NCI-H1436 treated with DMSO at 0.1 percent for 48 hours (cell line): ENCODE results near the gene HSD11B2.

Source experiments
- DNase-seq: peaks from one replicate; lab custom pipeline; 2025; lab: John Stamatoyannopoulos, UW

Gene HSD11B2

DNA sequence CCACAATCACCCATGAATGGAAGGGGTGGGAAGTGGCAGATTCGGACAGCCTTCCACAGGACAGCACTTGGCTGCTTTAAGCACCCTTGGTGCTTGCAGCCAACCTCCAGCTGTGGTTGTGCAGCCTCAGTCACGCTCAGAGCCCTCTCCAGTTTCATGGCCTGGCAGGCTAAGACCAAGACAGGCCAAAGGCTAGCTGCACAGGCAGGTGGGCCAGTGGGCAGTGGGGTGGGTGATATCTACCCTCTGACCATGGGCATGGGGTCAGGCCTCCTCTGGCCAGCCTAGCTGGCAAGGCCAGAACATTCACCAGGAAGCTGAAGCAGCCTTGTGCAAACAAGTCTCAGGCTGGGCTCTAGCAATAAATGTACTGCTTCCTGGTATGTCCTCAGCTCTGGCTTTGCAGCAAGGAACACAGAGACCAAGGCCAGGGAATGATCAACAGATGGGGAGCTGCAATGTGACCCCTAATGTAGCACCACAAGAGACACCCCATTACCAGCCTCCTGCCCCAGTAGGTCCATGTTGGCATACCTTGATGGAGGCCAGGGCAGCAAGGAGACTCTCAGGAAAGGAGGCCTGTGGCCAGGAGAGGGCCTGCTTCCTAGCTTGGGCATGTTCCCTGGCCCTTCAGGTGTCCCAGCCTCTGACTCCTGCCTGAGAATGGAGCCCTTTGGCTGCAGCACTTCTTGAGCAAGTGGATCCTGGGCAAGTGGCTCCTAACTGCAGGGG is 20.9 kb downstream of the HSD11B2 start:
- no peak for DNase-seq

DNA sequence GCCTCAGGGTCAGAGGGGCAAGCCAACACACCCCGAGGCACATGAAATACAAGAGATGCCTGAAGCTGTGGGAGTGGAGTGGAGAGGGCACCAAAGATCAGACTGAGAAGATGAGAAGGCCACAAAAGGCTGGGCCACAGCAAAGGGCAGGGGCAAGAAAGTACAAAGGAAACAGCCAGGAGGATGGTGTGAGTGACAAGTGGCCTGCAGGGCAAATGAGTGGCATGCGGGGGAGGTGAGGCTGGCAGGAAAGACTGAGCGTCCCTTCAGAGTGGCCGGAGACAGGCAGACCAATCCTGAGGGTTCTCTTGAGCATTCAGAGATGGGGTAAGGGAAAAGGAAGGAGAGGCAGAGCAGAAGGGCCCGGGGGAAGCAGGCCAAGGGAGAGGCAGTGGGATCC is 23.2 kb downstream of the HSD11B2 start:
- DNase-seq: no peak

DNA sequence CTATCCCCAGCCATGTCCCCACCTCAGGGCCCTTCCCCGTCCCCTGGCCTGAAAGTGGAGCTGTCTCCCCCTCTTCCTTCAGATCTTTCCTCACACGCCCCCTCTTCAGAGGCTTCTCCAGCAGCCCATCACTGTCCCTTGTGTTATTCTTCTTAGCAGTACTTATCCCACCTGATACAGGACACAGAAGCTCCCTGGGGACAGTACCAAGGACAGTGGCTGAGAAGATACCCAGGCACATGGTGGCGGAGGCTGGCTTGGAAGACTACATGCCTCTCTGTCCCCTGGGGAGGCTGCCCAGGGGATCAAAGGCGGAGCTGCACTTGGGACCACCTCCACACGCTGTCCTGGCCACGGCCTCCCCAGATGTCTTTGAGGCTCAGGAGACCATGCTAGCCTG is 23.9 kb downstream of the HSD11B2 start:
- DNase-seq: no peak

DNA sequence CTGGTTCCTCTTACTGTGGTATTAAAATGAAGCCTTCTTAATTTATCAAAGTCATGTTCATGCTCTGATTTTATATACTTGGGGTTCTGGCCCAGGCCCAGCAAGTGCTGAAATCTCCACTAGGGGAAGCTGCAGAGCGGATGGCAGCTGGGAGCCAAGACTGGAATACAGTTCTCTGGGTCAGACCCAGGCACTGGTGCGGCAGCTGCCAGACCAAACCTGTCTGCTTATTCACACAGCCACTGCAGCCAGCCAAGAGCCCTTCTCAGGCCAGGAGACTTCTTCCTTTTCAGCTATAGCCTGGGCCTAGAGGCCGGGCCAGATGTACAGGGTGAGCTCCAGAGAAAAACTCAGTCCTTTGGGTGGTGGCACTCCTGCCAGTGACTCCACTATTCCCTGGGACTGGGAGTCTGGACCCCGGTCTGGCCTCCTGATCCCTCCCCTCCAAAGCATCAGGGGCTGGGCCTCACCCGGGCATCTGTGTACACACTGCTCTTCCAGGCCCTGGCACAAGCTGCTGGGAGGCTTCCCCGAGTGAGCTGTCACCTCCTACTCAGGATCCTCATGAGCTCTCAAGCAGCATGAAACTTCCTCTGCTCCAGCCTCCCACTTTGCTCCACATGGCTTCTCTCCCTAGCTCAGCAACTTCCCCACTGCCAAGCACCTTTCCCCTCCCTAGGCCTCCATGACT is 25.6 kb downstream of the HSD11B2 start:
- DNase-seq: no peak

DNA sequence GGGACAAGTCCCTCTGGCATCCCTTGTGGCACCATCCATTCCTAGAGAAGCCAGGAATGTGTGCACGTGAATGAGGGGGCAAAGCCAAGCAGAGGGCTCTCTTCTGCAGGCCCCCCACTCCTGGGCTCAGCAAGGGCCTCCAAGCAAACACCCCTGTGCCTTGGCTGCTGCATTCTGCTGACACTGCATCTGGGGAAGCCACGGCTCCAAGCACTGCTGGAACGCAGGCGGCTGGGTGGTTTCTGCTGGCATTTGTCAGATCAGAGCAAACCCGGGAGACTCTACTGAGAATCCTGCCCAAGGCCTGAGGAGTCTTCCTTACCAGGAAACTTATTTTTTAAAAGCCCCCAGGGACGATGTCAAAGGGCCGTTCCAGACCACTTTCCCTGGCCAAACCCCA is 26.7 kb downstream of the HSD11B2 start:
- no peak for DNase-seq

DNA sequence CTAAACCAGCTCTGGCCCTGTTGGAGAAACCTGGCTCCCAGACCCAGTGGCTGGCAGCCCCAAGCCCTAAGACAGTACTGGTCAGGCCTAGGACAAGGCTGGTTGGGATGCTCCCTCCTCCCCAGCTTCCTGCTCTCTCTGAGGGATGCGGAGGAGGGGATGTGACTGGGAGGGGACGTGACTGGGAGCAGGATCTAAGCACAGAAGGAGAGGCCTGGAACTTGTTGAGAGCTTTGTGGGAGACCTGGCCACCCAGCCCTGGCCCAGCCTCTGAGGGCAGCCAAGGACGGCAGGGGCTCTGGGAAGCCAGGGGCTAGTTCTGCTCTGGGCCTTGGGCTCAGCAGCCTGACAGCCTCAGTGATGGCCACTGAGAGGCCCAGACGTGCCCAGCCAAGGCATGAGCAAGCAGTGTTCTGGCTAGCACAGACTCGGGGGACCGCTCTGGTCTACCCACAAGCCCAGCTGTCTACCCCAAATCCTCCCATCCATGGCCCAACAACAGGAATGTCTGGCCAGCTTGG is 27.3 kb downstream of the HSD11B2 start:
- DNase-seq: no peak

DNA sequence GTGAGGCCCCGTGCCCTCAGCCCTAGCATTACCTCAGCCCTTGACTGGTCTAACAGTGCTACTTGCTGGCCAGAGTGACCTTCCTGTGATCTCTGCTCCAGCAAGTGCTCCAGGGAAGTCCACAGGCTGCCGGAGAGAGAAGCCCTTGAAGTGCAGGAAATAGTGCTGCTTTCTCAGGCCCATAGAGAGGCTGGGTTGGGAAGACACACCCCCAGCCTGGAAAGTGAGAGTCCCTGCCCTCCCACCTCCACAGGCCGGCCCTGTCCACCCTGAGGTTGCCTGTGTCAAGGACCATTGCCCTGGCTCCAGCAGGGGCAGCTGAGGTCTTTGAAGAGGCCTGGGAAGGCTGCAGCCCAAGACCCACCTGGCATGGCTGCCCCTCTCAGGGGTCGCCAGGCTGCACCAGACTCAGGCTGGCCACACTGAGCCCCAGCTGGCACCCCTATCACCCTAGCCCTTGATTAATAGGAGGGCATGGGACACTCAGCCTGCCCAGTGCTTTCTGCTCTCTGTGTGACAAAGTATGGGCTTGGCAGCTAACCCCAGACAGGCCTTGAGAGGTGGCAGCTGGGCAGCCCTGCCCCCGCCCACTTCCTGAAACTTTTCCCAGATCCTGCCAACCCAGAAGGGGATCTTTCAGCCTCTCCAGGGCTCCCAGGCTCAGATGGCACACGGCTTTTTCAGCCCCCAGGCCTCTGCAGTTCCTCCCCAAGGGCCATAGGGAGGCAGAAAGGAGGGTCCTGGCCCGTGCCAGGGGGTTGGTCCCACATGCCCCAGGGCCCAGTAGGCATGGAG is 28.3 kb downstream of the HSD11B2 start:
- no peak for DNase-seq

DNA sequence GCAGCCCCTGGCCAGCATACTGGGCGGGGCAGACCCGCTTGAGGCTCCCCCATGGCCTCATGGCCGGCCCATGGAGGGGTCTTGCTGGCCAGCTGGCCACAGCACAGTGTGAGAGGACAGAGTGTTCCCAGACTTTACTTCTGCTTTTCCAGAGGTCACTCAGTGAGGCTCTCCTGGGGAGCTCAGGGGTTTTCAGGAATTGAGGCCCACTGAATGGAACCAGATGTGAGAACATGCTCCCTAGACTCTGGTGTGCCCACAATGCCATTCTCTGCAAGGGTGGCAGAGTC is 28.9 kb downstream of the HSD11B2 start:
- DNase-seq: no peak

DNA sequence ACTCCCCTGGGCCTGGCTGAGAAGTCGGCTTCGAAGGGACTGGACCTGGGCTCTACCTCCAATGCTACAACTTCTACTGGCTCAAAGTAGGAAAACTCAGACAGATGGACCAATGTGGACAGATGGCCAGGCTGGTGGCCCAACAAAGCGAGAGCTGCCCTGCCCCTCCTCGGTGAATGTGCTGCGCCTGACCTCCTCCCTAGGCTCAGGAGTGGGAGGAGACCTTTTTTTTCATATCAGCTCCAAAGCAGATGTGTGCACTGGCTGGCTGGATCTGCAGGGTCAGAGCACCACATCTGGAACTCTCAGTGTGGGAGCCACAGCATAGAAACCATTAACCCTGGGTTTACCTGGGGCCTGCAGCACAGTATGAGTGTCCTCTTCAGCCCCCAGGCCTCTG is 29.2 kb downstream of the HSD11B2 start:
- DNase-seq: no peak

DNA sequence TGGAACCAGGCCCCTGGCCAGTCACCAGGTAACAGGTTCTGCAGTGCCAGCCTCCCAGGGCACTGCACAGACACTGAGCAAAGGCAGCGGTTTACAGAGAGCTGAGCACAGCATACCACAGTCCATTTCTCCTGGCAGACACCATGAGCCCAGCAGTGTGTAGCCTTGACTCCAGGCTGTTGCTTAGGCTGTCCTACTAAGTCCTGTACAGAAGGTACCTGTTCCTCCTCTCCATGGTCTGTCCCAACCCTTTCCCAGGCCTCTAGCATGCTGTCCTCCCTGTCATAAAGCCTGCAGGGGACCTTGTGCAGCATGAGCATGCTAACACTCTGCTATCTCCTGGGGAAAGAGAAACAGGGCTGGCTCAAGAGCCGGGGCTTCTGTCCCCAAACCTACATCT is 30.0 kb downstream of the HSD11B2 start:
- DNase-seq: no peak

DNA sequence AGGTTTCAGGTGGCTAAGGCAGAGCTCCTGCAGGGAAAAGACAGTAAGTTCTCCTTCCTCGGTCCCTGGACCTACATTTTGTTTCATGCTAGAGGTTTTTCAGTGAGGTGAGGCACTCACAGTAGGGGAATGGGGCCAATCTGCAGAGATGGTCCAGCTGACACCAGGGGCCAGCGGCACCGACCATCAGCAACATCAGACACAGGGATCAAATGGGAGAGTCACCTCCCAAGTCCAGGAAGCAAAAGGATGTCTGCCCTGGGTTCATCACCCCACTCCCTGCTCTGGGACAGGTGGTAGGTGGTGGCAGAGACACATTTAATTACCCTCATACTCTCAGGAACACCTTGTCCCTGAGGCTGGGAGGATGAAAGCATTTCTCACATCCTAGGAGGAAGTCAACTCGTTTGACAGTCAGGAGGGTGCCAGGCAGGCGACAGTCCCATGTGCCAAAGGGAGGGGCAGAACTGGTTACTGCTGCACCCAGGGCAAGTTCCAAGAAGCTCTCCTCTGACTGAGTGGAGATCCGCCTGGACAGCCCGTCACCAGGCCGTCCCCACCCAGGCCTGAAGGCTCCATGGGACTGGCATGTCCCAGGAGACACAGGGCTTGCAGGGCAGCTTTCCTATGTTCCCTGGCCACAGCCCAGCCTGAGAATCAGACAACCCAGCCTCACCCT is 30.8 kb downstream of the HSD11B2 start:
- DNase-seq: no peak

DNA sequence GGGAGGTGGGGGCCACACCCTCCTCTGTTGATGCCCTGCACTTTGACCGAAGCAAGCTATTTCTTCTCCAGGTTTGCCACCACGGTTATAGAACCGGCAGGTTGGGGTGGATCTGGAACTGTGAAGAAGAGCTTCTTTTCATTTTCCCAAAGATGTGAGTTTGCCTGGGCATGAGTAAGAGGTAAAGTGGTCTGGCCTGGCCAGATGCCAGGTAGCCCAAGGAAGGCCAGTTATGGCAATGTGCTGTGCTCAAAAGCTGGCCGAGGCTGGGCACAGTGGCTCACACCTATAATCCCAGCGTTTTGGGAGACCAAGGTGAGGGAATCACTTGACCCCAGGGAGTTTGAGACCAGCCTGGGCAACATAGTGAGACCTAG is 31.3 kb downstream of the HSD11B2 start:
- no peak for DNase-seq

DNA sequence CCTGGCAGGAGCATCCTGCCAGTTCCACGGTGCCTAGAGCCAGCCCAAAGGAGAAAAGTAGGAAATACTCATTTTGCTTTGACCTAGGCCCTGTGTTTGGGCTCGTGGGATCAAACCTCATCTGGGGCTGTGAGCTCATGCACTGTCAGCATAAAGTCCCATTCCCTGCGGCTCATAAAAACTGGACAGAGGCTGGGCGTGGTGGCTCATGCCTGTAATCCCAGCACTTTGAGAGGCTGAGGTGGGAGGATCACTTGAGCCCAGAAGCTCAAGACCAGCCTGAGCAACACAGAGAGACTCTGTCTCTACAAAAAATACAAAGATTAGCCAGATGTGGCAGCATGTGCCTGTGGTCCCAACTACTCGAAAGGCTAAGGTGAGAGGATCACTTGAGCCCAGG is 32.1 kb downstream of the HSD11B2 start:
- no peak for DNase-seq

DNA sequence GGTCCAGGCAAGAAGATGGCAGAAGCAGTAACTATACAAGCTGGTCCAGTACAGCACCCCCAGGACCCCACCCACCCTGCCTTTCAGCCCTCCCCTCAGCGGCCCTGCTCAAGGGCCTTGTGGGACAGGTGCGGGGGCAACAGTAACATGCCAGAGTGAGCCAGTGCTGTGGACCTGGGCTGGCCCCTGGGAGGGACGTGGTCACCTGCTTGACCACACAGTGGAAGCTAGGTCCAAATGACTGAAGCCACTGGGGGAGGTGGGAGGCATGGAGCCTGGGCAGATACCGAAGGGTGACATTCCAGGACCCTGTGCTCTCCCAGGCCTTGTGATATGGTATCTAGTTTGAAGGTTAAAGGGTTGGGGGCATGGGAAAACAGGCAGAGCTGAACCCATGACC is 32.8 kb downstream of the HSD11B2 start:
- DNase-seq: no peak

DNA sequence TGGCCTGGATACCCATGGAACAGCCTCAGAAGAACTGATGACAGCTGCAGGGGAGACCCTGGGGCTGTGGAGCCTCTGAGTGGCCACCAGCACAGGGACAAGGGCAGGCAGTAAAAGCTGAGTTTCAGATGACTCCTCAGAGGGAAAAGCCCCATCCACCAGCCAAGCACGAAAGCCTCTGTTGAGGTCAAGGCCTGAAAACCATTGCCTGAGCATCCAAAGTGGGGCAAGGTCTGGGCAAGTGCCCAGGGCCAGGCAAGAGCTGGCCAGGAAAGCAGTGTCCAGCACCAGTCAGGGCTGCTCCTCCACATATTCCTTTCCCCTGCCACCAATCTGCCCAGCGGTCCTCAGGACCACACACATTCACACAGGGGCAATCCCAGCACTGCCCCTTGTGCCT is 33.6 kb downstream of the HSD11B2 start:
- DNase-seq: no peak

DNA sequence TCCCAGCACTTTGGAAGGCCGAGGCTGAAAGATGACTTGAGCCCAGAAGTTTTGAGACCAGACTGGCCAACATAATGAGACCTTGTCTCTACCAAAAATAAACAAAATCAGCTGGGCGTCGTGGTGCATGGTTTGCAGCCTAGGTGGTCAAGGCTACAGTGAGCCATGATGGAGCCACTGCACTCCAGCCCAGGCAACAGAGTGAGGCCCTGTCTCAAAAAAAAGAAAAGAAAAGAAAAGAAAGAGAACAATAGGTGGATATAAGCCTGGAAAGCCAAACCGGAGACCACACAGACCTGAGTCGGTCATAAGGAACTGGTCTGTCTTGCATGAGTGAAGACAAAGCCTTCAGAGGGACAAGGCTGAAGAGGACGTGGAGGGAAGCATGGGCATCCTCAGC is 35.7 kb downstream of the HSD11B2 start:
- no peak for DNase-seq

DNA sequence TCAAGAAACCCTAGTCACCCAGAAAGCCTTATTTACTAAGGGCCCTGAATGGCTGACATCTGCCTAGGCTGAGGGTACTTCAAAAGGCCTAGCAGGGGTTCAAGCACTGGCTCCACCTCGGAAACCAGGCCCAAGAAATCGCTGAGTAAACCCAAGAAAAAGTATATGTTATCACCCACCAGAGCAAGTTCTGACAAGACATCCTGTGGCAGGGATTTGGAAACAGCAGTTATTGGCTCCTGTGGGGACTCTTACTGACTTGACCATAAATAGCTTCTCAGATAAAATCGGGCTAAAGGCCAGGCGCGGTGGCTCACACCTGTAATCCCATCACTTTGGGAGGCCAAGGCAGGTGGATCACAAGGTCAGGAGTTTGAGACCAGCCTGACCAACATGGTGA is 37.8 kb downstream of the HSD11B2 start:
- DNase-seq: no peak

DNA sequence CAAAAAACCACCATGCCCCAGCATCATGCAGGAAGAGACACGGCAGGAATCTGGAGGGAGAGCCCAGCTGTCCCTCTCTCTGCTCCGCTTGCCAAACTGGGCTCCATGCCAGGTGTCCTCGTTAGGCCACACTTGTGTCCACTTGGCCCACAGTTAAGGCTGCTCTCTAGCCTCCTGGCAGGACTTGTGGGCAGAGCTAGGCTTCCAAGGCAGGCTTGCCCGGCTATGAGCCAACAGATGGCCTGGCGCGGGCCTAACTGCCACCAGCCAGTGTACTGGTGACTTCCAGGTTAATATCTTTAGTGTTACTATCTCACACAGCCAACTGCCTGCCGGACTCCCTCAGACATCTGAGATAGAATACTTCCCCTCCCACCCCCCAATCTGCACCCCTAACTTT is 39.4 kb downstream of the HSD11B2 start:
- DNase-seq: no peak

DNA sequence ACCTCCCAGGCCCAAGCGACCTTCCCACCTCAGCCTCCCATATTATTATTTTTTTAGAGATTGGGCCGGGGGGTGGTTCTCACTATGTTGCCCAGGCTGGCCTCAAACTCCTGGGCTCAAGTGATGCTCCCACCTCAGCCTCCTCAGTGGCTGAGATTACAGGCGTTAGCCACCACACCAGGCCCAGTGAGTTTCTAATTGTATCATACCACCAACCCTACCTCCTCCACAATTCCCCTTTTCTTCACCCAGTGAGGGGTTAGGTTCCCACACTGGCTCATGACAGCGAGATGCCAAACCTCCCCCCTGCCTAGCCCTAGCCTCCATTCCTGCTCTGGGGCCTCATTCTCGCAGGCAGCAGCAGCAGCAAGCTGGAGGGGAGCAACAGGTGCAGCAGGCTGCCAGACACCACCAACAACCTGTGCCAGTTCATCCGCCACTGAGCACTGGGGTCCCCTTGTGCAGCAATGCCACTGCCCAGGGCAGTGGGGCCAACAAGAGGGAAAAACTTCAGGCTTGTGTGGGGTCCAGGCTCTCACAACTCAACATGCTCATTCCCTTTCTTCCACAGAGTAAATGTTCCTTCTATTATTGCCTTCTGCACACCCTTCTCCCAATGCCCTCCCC is 41.0 kb downstream of the HSD11B2 start:
- DNase-seq: no peak

DNA sequence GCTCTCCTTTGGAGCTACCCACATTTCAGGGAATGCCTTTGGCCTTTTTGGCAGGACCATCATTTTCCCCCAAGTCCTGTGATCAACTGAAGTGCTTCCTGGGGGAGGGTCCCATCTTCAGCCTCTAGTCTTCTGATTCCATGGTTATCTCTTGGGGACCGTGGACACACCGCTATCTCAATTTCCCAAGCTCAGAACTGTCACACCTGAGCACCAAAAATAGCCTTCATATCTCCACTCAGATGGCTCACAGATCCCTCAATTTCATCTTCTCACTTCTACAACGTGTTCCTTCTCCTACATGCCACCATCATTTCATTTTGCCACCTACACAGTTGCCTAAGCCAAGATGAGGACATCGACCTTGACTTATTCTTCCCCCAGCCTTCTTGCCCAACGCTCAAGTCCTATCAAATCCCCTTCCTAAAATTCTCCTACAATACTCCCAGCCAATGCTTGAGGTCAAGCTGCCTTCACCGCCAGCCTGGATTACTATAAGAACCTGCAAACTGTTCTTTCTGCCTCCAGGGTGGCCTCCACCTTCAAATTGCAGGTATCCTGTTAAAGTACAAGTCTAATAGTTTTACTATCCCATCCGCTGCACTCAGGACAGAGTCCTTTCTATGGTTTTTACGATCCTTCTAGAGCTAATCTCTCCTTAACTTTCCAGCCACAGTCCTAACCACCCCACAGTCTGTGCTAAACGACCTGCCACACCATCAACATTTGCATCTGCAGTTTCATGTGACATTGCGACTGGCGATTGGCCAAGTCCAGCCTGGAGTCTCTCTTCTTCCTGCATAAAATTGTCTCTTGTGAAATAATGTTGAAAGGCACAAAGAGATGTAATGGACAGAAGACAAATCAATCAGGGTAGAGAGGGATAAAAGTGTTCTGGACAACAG is 43.9 kb downstream of the HSD11B2 start:
- DNase-seq: no peak

DNA sequence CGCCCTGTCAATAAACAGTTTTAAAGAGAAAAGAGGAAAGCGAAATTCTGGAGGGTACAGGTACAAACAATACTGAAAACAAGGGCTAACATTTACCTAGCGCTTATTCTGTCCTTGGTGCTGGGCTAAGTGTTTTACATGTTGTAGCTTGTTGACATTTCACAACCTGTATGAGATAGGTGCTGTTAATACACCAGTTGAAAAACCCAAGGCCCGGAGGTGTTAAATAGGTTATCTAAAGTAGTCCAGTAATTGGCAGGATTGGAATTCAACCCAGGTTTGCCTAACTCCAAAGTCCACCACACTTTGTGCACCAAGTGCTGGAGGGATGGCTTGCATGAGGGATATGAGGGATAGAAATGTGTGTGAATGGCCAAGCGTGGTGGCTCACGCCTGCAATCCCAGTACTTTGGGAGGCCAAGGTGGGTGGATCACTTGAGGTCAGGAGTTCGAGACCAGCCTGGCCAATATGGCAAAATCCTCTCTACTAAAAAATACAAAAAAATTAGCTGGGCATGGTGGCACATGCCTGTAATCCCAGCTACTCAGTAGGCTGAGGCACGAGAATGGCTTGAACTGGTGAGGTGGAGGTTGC is 47.1 kb downstream of the HSD11B2 start:
- DNase-seq: no peak
